HepG2 (cell line): ENCODE data around the gene ANK3. TPM values are rescaled to one million over a fixed set of nuclear protein-coding genes. Genes with fewer than 3 reads are reported as not detected.

ENCODE experiments used
- ATAC-seq: fragments of 200-7000 bp; cut with Tn5 transposase; 3 replicates; pipeline ENCODE4 v1.9.1; 2020; ENCODE audit warnings: mild to moderate bottlenecking, moderate library complexity
- BruUV-seq: library from RNA; stranded (reverse); fragments of 400-500 nt; replicated peaks from 2 replicates; lab custom pipeline; 2021; lab: Mats Ljungman, UMichigan
- CTCF ChIA-PET: fragments of 300-600 bp; formaldehyde crosslinking; extraction: SDS; loops from one replicate; lab custom pipeline; 2021; ENCODE audit warnings: low total read pairs, inconsistent platforms, low intra/inter-chr PET ratio; lab: Yijun Ruan, JAX
- POLR2A ChIA-PET: fragments of 350-600 bp; sonication (Branson Sonifier 250); formaldehyde crosslinking; loops from one replicate; lab custom pipeline; 2020; ENCODE audit warnings: antibody characterized with exemption, inconsistent platforms; lab: Yijun Ruan, JAX
- DNase-seq: peaks from one replicate; pipeline ENCODE4 v3.0.0-alpha.2; 2015; ENCODE audit warnings: low spot score
- FAIRE-seq: peaks from 3 replicates; lab custom pipeline; 2011; peaks lifted over from hg19 to GRCh38; lab: Jason Lieb, UNC
- H2AFZ ChIP-seq: one replicate; pipeline ENCODE4 v1.6.1; 2011; ENCODE audit warnings: low read length, inconsistent platforms
- H3K27ac ChIP-seq: fragments of 300-600 bp; 3 replicates; pipeline ENCODE4 v1.8.0; 2011; ENCODE audit warnings: mixed run types, mild to moderate bottlenecking, mixed read lengths, low read length, inconsistent platforms; ENCODE audit not compliant: insufficient read depth; ENCODE audit errors: extremely low read length
- H3K27me3 ChIP-seq, 2 experiments: fragments of 200-600 bp in 1 of 2; 2 replicates in 1 of 2; 3 replicates in 1 of 2; pipeline versions ENCODE4 v1.6.0 to v1.8.0; 2011; ENCODE audit warnings: low read length in 2 of 2, mild to moderate bottlenecking in 2 of 2, moderate library complexity in 2 of 2, inconsistent platforms in 1 of 2; ENCODE audit not compliant: insufficient read depth in 2 of 2, control insufficient read depth in 1 of 2
- H3K36me3 ChIP-seq, 2 experiments: fragments of 200-600 bp in 1 of 2; replicated peaks in 1 of 2; 2 replicates in 1 of 2; 3 replicates in 1 of 2; pipeline versions ENCODE4 v1.5.1 to v1.8.0; 2011; ENCODE audit warnings: low read length in 2 of 2, inconsistent platforms in 1 of 2; ENCODE audit not compliant: insufficient read depth in 2 of 2, control insufficient read depth in 1 of 2
- H3K4me1 ChIP-seq: 2 replicates; pipeline ENCODE4 v1.5.1; 2012; ENCODE audit warnings: low read length, inconsistent platforms; ENCODE audit not compliant: insufficient read depth
- H3K4me2 ChIP-seq: 2 replicates; pipeline ENCODE4 v1.6.0; 2011; ENCODE audit warnings: low read depth, low read length, inconsistent platforms
- H3K4me3 ChIP-seq, 3 experiments: fragments of 200-600 bp in 1 of 3; sonication (generic), shearing (Covaris generic) in 1 of 3; replicated peaks in 1 of 3; 2 replicates each; pipeline ENCODE4 v1.5.1; 2011 to 2016; ENCODE audit warnings: low read length in 3 of 3, inconsistent platforms in 2 of 3, low read depth in 2 of 3, mild to moderate bottlenecking in 2 of 3, control low read depth in 1 of 3, mixed read lengths in 1 of 3; ENCODE audit not compliant: insufficient read depth in 1 of 3
- H3K79me2 ChIP-seq: one replicate; pipeline ENCODE4 v1.6.1; 2011; ENCODE audit warnings: low read length, inconsistent platforms; ENCODE audit not compliant: insufficient read depth
- H3K9ac ChIP-seq: 2 replicates; pipeline ENCODE4 v1.6.0; 2011; ENCODE audit warnings: mild to moderate bottlenecking, low read depth, low read length, inconsistent platforms; ENCODE audit not compliant: insufficient read depth
- H3K9me3 ChIP-seq: 2 replicates; pipeline ENCODE4 v1.5.1; 2012; ENCODE audit warnings: mild to moderate bottlenecking, low read length
- H4K20me1 ChIP-seq: 2 replicates; pipeline ENCODE4 v1.6.0; 2011; ENCODE audit warnings: inconsistent platforms, mild to moderate bottlenecking, low read length, moderate library complexity; ENCODE audit not compliant: insufficient read depth
- AKNA ChIP-seq: sonication (generic); formaldehyde crosslinking; IDR thresholded peaks from 2 replicates; pipeline ENCODE4 v1.4.0; 2020; ENCODE audit warnings: missing genetic modification reagents, borderline replicate concordance
- DR1 ChIP-seq: sonication (generic); formaldehyde crosslinking; IDR thresholded peaks from 2 replicates; pipeline ENCODE4 v1.8.0; 2021; ENCODE audit warnings: mild to moderate bottlenecking, missing genetic modification reagents, inconsistent platforms
- MYC ChIP-seq: sonication (generic); formaldehyde crosslinking; IDR thresholded peaks from 2 replicates; pipeline ENCODE4 v1.9.0; 2021; ENCODE audit warnings: missing genetic modification reagents, borderline replicate concordance
- NPAS2 ChIP-seq: sonication (generic); formaldehyde crosslinking; IDR thresholded peaks from 2 replicates; pipeline ENCODE4 v1.8.0; 2022; ENCODE audit warnings: mild to moderate bottlenecking, missing genetic modification reagents, borderline replicate concordance
- TBL1XR1 ChIP-seq: fragments of 150-350 bp; IDR thresholded peaks from 2 replicates; pipeline ENCODE4 v1.6.1; 2014; ENCODE audit warnings: borderline replicate concordance, low read length; ENCODE audit not compliant: partially characterized antibody
- THAP7 ChIP-seq: sonication (generic); formaldehyde crosslinking; IDR thresholded peaks from 2 replicates; pipeline ENCODE4 v1.8.1; 2023; ENCODE audit warnings: mild to moderate bottlenecking, missing genetic modification reagents
- ZNF121 ChIP-seq: sonication (generic); formaldehyde crosslinking; IDR thresholded peaks from 2 replicates; pipeline ENCODE4 v1.5.0; 2020; ENCODE audit warnings: mild to moderate bottlenecking, missing genetic modification reagents
- ZNF30 ChIP-seq: sonication (generic); formaldehyde crosslinking; IDR thresholded peaks from 2 replicates; pipeline ENCODE4 v1.5.0; 2020; ENCODE audit warnings: mild to moderate bottlenecking, missing genetic modification reagents
- ZNF598 ChIP-seq: sonication (generic); formaldehyde crosslinking; IDR thresholded peaks from 2 replicates; pipeline ENCODE4 v1.5.1; 2020; ENCODE audit warnings: mild to moderate bottlenecking, missing genetic modification reagents, borderline replicate concordance
- ZNF687 ChIP-seq: sonication (generic); formaldehyde crosslinking; IDR thresholded peaks from 2 replicates; pipeline ENCODE4 v1.5.1; 2020; ENCODE audit warnings: mild to moderate bottlenecking, missing genetic modification reagents, moderate library complexity
- ZNF777 ChIP-seq: sonication (generic); formaldehyde crosslinking; IDR thresholded peaks from 2 replicates; pipeline ENCODE4 v1.4.0; 2020; ENCODE audit warnings: missing genetic modification reagents
- WGBS: methylation state at CpG from one replicate; pipeline ENCODE4 v1.1.6; 2017; ENCODE audit warnings: low lambda C conversion rate; 5-methylcytosine and 5-hydroxymethylcytosine counted together
- in situ Hi-C: cut with HindIII; loops from 2 replicates; pipeline ENCODE4 v1.10.0; 2017; ENCODE audit warnings: low pct_unique_long_range_greater_than_20kb; ENCODE audit not compliant: extremely low pct_ligation_motif_present
- intact Hi-C: fragments of 100-400 bp; cut with micrococcal nuclease; formaldehyde crosslinking; loops from one replicate; pipeline ENCODE4 v1.10.0; 2022; ENCODE audit not compliant: unreplicated experiment
- polyA plus RNA-seq, 8 experiments: library from polyadenylated mRNA; depleted of rRNA in 3 of 8; stranded (reverse) in 7 of 8; unstranded in 1 of 8; fragments of >200 nt; fragmentation: Illumina TruSeq in 4 of 8; extraction: Trizol in 4 of 8; gene quantifications; 2 replicates each; pipeline versions ENCODE4 v1.2.1 to v1.2.3, GENCODE V29; 2011 to 2016; ENCODE audit warnings: low read depth in 4 of 8, missing spikeins in 1 of 8, mixed read lengths in 1 of 8; ENCODE audit not compliant: insufficient read depth in 1 of 8
- total RNA-seq, 5 experiments: library from RNA; depleted of rRNA; stranded (reverse); fragments of >200 nt; fragmentation: Illumina TruSeq; extraction: Trizol; gene quantifications; 2 replicates each; pipeline ENCODE4 v1.2.3, GENCODE V29; 2016; ENCODE audit warnings: low read depth in 1 of 5

The ANK3 gene
- total and polyA plus RNA-seq, 2 of the 13 experiments (the other 11 are each of a cell fraction or from before 2014, with no cell fraction given): not detected

GRCh38 chr10:60086421-60086820 is 303.3 kb downstream of the ANK3 start (continued):
- no peak for TF ChIP-seq MYC (CRISPR knock-in tag)
- TF ChIP-seq ZNF598: no peak
- TF ChIP-seq, all 625 proteins: peak for 0

GRCh38 chr10:60082744-60083344 is 306.8 kb downstream of the ANK3 start:
- POLR2A ChIA-PET: no interaction called here
- in situ Hi-C loops (no loop called here), intact Hi-C loops (no loop called here)
- no peak for FAIRE-seq
- ATAC-seq: no peak
- H2AFZ ChIP-seq: no peak overlapping the region
- no peak overlapping the region for H3K9ac ChIP-seq
- H3K4me1 ChIP-seq: no peaks in the 10 kb centered on the region
- 28% methylated on average over 5 of the region's 5 CpGs for WGBS
- BruUV-seq: no TSS peak
- no peaks in the 10 kb centered on the region for H3K27me3 ChIP-seq
- no peaks in the 10 kb centered on the region for H3K79me2 ChIP-seq
- no peaks in the 10 kb centered on the region for H3K9me3 ChIP-seq
- no peak overlapping the region for H3K4me3 ChIP-seq
- no peaks in the 10 kb centered on the region for H4K20me1 ChIP-seq
- TF ChIP-seq ZNF30 (CRISPR knock-in tag): no peak
- no peak for TF ChIP-seq ZNF121 (CRISPR knock-in tag)
- no peak for TF ChIP-seq ZNF687 (CRISPR knock-in tag)
- TF ChIP-seq TBL1XR1: no peak
- no peak for TF ChIP-seq ZNF777 (CRISPR knock-in tag)
- no peak for TF ChIP-seq NPAS2
- TF ChIP-seq DR1 (CRISPR knock-in tag): no peak
- TF ChIP-seq THAP7 (CRISPR knock-in tag): no peak
- no peak for TF ChIP-seq AKNA (CRISPR knock-in tag)
- no peak overlapping the region for H3K27ac ChIP-seq
- no peak for DNase-seq
- no peaks in the 10 kb centered on the region for H3K36me3 ChIP-seq
- H3K4me2 ChIP-seq: no peak overlapping the region
- CTCF ChIA-PET: no interaction called here
